OCI-LY1 (cell line): ENCODE measurements around the gene CHCHD6.

ENCODE experiments used
- H2AFZ ChIP-seq: fragments of 200-600 bp; sonication (generic), shearing (Covaris generic); 2 replicates; pipeline ENCODE4 v1.6.0; 2014; ENCODE audit warnings: antibody characterized with exemption, mild to moderate bottlenecking, low read length
- H3F3A ChIP-seq: fragments of 200-600 bp; sonication (generic), shearing (Covaris generic); 2 replicates; pipeline ENCODE4 v1.6.0; 2014; ENCODE audit warnings: mild to moderate bottlenecking, antibody characterized with exemption, low read length, moderate library complexity; ENCODE audit not compliant: insufficient read depth
- H3K27ac ChIP-seq: fragments of 200-600 bp; sonication (generic); 2 replicates; pipeline ENCODE4 v1.5.1; 2014; ENCODE audit warnings: low read length, mixed run types, mild to moderate bottlenecking, low read depth; ENCODE audit not compliant: poor library complexity, severe bottlenecking
- H3K27me3 ChIP-seq: fragments of 200-600 bp; sonication (generic); 2 replicates; pipeline ENCODE4 v1.6.0; 2014; ENCODE audit warnings: antibody characterized with exemption, mild to moderate bottlenecking, low read length, moderate library complexity; ENCODE audit not compliant: insufficient read depth
- H3K36me3 ChIP-seq: fragments of 200-600 bp; sonication (generic); 2 replicates; pipeline ENCODE4 v1.6.1; 2014; ENCODE audit warnings: mild to moderate bottlenecking, antibody characterized with exemption, low read length, moderate library complexity, mixed read lengths; ENCODE audit not compliant: insufficient read depth
- H3K4me1 ChIP-seq: fragments of 200-600 bp; sonication (generic); 2 replicates; pipeline ENCODE4 v1.5.1; 2014; ENCODE audit warnings: mild to moderate bottlenecking, low read length, moderate library complexity; ENCODE audit not compliant: insufficient read depth, severe bottlenecking
- H3K4me2 ChIP-seq: fragments of 200-600 bp; sonication (generic), shearing (Covaris generic); 2 replicates; pipeline ENCODE4 v1.6.1; 2014; ENCODE audit warnings: low read length
- H3K4me3 ChIP-seq: fragments of 200-600 bp; sonication (generic); 2 replicates; pipeline ENCODE4 v1.5.1; 2014; ENCODE audit warnings: low read length, low read depth, mild to moderate bottlenecking, mixed read lengths; ENCODE audit not compliant: poor library complexity, severe bottlenecking
- H3K79me2 ChIP-seq: fragments of 200-600 bp; shearing (Covaris generic); 2 replicates; pipeline ENCODE4 v1.6.1; 2016; ENCODE audit warnings: mixed run types, low read length, mixed read lengths; ENCODE audit not compliant: insufficient read depth
- H3K9ac ChIP-seq: fragments of 200-600 bp; sonication (generic), shearing (Covaris generic); 2 replicates; pipeline ENCODE4 v1.6.1; 2014; ENCODE audit warnings: mild to moderate bottlenecking, low read length, mixed read lengths
- H3K9me2 ChIP-seq: fragments of 200-600 bp; sonication (generic), shearing (Covaris generic); 2 replicates; pipeline ENCODE4 v1.6.1; 2014; ENCODE audit warnings: low read depth, mild to moderate bottlenecking, low read length, mixed read lengths
- H3K9me3 ChIP-seq: fragments of 200-600 bp; shearing (Covaris generic); 2 replicates; pipeline ENCODE4 v1.6.1; 2014; ENCODE audit warnings: low read length, mixed read lengths
- H4K20me1 ChIP-seq: fragments of 200-600 bp; sonication (generic), shearing (Covaris generic); 2 replicates; pipeline ENCODE4 v1.6.0; 2016; ENCODE audit warnings: mild to moderate bottlenecking, low read length; ENCODE audit not compliant: insufficient read depth
- EZH2 ChIP-seq: fragments of 200-600 bp; sonication (generic), shearing (Covaris generic); IDR thresholded peaks from 2 replicates; pipeline ENCODE4 v1.8.0; 2017; ENCODE audit warnings: borderline replicate concordance, mixed run types, mild to moderate bottlenecking, antibody characterized with exemption, low read length, moderate library complexity, mixed read lengths
- TF ChIP-seq, protein P1 (sequence below): fragments of 200-600 bp; sonication (generic), shearing (Covaris generic); IDR thresholded peaks from 2 replicates; pipeline ENCODE4 v1.5.1; 2017; ENCODE audit warnings: mild to moderate bottlenecking, antibody characterized with exemption, low read length, moderate library complexity, mixed read lengths

CHCHD6 gene

GRCh38 chr3:126983653-126984390 lies 279.8 kb downstream of the CHCHD6 start:
- no peaks in the 10 kb centered on the region for H3K9me3 ChIP-seq
- peak overlapping the region; percentile 59 for H3K4me2 ChIP-seq
- H4K20me1 ChIP-seq = no peaks in the 10 kb centered on the region
- H3K27me3 ChIP-seq = no peaks in the 10 kb centered on the region; the same call in 1 of the 2 replicates
- H3K79me2 ChIP-seq = no peaks in the 10 kb centered on the region
- no peak overlapping the region for H3K27ac ChIP-seq
- no peaks in the 10 kb centered on the region for H3F3A ChIP-seq
- peak overlapping the region; percentile 35; the same call in 1 of the 2 replicates for H3K9ac ChIP-seq
- peaks cover 13% of the 10 kb centered on the region for H3K4me1 ChIP-seq
- H3K9me2 ChIP-seq = no peaks in the 10 kb centered on the region
- no peak for TF ChIP-seq EZH2
- TF ChIP-seq, protein P1, sequence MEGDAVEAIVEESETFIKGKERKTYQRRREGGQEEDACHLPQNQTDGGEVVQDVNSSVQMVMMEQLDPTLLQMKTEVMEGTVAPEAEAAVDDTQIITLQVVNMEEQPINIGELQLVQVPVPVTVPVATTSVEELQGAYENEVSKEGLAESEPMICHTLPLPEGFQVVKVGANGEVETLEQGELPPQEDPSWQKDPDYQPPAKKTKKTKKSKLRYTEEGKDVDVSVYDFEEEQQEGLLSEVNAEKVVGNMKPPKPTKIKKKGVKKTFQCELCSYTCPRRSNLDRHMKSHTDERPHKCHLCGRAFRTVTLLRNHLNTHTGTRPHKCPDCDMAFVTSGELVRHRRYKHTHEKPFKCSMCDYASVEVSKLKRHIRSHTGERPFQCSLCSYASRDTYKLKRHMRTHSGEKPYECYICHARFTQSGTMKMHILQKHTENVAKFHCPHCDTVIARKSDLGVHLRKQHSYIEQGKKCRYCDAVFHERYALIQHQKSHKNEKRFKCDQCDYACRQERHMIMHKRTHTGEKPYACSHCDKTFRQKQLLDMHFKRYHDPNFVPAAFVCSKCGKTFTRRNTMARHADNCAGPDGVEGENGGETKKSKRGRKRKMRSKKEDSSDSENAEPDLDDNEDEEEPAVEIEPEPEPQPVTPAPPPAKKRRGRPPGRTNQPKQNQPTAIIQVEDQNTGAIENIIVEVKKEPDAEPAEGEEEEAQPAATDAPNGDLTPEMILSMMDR = no peak
- H3K36me3 ChIP-seq = no peaks in the 10 kb centered on the region
- no peak overlapping the region for H2AFZ ChIP-seq
- peak overlapping the region; percentile 56 for H3K4me3 ChIP-seq

DNA sequence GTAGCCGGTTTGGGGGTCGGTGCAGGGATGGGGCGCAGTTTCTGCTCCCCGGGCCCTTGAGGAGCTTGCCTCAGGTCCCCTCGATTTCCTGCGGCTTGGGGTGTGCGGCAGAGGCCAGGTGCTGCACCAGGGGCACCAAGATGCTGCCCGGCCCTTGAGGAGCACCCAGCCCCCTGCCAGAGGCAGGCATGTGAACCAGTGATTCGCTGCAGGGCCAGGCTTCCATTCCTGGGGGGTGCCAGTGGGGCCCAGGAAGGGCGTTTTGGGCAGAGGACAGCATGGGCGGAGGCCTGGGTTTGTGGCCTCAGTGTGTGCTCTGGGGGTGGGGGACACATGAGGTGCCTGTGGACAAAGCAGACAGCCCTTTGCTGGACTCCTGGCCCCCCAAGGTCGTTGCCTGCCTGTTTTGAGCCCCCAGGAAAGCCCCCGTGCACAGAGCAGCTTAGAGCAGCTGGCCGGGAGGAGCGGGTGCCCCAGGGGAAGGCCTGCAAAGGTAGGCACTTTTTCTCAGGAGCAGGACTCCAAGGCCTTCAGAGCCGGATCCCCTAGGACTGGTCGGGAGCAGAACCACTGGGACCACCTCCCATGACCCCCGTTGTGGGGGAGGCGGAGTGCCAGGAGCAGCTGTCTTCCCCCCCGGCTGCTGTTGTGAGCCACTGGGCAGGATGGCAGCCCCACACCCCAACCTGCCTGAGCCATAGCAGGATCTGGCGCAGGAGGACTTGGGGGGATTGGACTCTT lies 280.5 kb downstream of the CHCHD6 start:
- Histone ChIP-seq H2AFZ (no peak overlapping the region), H3K4me2 (peak overlapping the region; percentile 59; the same call in 1 of the 2 replicates), H3K9ac (no peak overlapping the region), H3F3A (no peaks in the 10 kb centered on the region), H3K27me3 (no peaks in the 10 kb centered on the region; the same call in 1 of the 2 replicates), H3K79me2 (no peaks in the 10 kb centered on the region), H3K27ac (no peak overlapping the region), H3K9me3 (no peaks in the 10 kb centered on the region), H3K36me3 (no peaks in the 10 kb centered on the region), H4K20me1 (no peaks in the 10 kb centered on the region), H3K9me2 (no peaks in the 10 kb centered on the region), H3K4me3 (peak overlapping the region; percentile 56), H3K4me1 (peaks cover 13% of the 10 kb centered on the region)
- no peak for TF ChIP-seq EZH2
- TF ChIP-seq, protein P1 = no peak

DNA sequence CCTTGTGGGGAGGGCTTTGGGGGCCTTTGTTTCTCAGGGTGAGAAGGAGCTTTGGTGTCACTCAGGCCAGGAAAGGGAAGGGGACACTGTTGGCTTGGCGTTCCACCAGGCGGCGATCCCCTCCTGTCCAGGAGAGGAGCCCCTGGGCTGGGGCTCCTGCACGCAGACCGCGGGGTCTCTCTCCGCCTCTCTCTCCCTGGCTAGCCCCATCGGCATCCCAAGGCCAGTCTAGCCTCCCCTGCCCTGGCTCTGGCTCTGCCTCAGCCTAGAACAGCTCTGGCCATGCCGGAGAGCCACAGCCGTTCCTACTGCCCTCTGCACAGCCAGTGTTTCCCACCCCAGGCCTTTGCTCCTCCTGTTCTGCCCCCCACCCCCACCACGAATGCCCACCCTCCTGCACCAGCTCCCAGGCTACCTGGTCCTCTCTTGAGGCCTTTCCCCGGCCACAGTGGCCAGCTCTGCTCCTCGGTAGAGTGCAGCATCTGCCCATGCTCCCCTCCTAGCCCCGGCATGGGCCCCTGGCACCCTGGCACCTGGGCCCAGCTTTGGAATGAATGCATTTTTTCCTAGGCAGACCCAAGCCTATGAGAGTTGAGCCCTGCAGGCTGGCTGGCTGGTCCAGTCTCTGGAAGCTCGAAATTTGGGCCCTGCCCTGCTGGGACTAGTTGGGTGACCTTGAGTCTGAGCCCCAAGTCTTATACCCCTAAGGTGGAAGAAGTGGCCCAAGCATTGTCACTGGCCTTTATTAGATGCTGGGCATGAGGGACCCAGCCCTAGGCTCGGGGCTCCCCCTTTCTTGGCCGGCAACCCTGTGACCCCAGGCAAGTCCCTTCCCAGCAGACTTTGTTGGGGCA lies 281.3 kb downstream of the CHCHD6 start:
- peaks cover 13% of the 10 kb centered on the region for H3K4me1 ChIP-seq
- H3K4me3 ChIP-seq = no peak overlapping the region
- no peaks in the 10 kb centered on the region for H3K79me2 ChIP-seq
- H4K20me1 ChIP-seq = no peaks in the 10 kb centered on the region
- no peaks in the 10 kb centered on the region for H3K9me2 ChIP-seq
- H3K4me2 ChIP-seq = no peak overlapping the region
- no peak overlapping the region for H3K9ac ChIP-seq
- no peaks in the 10 kb centered on the region for H3K9me3 ChIP-seq
- no peaks in the 10 kb centered on the region for H3F3A ChIP-seq
- no peaks in the 10 kb centered on the region for H3K36me3 ChIP-seq
- no peaks in the 10 kb centered on the region; the same call in 1 of the 2 replicates for H3K27me3 ChIP-seq
- no peak overlapping the region for H2AFZ ChIP-seq
- TF ChIP-seq, protein P1 = no peak
- TF ChIP-seq EZH2 = no peak
- H3K27ac ChIP-seq = no peak overlapping the region
